CD4-positive, alpha-beta T cell treated with Interleukin-4 for 1 hour (primary cell): ENCODE measurements around the gene TGFB2.

ENCODE experiments used
- DNase-seq, 2 donors: peaks; one replicate each; pipeline ENCODE4 v3.0.0-alpha.2; 2020 to 2022

Gene TGFB2

GRCh38 chr1:218363141-218363540, 18.0 kb downstream of the TGFB2 start:
- DNase-seq: no peak

GRCh38 chr1:218364028-218364710, 19.0 kb downstream of the TGFB2 start:
- no peak for DNase-seq

- no peak for DNase-seq
Observed at GRCh38 chr1:218365226-218365999, 20.3 kb downstream of the TGFB2 start.

- no peak for DNase-seq
Observed at GRCh38 chr1:218366322-218367052, 21.4 kb downstream of the TGFB2 start.

- DNase-seq: no peak
Observed at GRCh38 chr1:218367118-218367517, 22.0 kb downstream of the TGFB2 start.

GRCh38 chr1:218368686-218369085, 23.6 kb downstream of the TGFB2 start:
- no peak for DNase-seq

- no peak for DNase-seq
Observed at GRCh38 chr1:218369688-218370511, 24.8 kb downstream of the TGFB2 start.

- no peak for DNase-seq
Observed at GRCh38 chr1:218371927-218372672, 27.0 kb downstream of the TGFB2 start.

- no peak for DNase-seq
Observed at GRCh38 chr1:218374401-218375353, 29.5 kb downstream of the TGFB2 start.

GRCh38 chr1:218376722-218377121, 31.6 kb downstream of the TGFB2 start:
- DNase-seq: no peak

- DNase-seq: peak; percentile 30 to 50
Observed at GRCh38 chr1:218377143-218377660, 32.1 kb downstream of the TGFB2 start.

- DNase-seq: no peak
Observed at GRCh38 chr1:218380125-218380977, 35.2 kb downstream of the TGFB2 start.

- DNase-seq: no peak
Observed at GRCh38 chr1:218382261-218382660, 37.1 kb downstream of the TGFB2 start.

GRCh38 chr1:218383051-218383450, 37.9 kb downstream of the TGFB2 start:
- DNase-seq: no peak

- DNase-seq: no peak
Observed at GRCh38 chr1:218383681-218384080, 38.5 kb downstream of the TGFB2 start.

GRCh38 chr1:218384581-218384993, 39.5 kb downstream of the TGFB2 start:
- DNase-seq: no peak

GRCh38 chr1:218388591-218388990, 43.5 kb downstream of the TGFB2 start:
- DNase-seq: no peak

GRCh38 chr1:218390618-218391017, 45.5 kb downstream of the TGFB2 start:
- no peak for DNase-seq

GRCh38 chr1:218392780-218393179, 47.6 kb downstream of the TGFB2 start:
- DNase-seq: no peak

GRCh38 chr1:218394416-218394815, 49.3 kb downstream of the TGFB2 start:
- DNase-seq: no peak
